GM21390 (cell line): ENCODE data around the gene SAMD14.
"Not testable (repeated sequence)": the region's sequence is repeated elsewhere in the genome, so short reads cannot be mapped to it uniquely, and the experiment has no call there.

Experiments used
- ATAC-seq: cut with Tn5 transposase; IDR thresholded peaks from one replicate; pipeline ENCODE4 v1.9.1; 2021; ENCODE audit not compliant: unreplicated experiment

SAMD14 gene

DNA sequence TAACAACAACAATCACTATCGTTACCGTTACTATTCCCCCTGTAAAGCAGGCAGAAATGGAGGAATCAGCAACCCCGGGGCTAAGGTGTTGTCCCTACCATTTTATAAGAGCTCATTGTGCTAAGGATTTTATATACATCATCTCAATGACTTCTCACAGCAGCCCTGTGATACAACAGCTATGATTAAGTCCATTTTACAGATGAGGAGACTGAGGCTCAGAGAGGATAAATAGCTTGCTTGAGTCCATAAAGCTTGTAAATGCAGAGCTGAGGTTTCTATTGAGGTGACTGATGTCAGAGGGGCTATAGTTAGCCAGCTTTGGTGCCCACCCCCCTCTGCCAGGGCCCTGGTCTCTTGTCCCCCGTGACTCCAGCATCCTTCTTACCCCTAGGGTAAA is 51.5 kb downstream of the SAMD14 start:
- ATAC-seq: no peak

DNA sequence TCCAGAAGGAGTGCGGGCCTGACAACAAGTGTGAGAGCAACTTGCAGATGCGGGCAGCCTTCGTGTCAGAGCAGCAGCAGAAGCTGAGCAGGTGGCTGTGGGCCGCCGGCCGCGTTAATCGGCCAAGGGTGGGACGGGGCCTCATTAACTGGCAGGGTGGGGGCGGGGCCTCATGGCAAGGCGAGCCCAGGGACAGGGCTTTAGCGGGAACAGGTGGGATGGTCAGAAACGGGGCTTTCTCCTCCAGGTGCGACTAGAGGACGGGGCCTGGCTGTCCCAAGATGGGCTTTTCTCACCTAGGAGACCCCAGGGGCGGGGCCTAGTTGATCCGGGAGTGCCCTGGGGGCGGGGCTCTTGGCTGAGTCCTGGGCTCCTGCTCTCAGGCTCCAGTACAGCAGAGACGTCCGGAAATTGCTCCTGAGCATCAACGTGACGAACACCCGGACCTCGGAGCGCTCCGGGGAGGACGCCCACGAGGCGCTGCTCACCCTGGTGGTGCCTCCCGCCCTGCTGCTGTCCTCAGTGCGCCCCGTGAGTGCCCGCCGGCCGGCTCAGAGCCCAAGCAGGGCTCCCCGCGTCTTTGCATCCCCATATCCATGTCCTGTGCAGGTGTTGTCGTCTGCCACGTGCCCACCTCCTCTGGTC is 53.2 kb downstream of the SAMD14 start:
- ATAC-seq: no peak

DNA sequence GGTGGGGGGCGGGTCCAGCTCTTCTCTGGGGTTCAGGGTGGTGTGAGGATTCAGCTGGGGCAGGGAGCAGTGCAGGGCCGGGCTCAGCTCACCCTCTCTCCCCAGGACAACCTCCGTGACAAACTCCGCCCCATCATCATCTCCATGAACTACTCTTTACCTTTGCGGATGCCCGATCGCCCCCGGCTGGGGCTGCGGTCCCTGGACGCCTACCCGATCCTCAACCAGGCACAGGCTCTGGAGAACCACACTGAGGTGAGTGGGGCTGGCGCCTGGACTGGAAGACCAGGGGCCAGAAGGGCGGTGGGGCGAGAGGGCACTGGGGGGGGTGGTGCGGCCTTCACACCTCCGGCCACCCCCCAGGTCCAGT is 53.8 kb downstream of the SAMD14 start:
- no peak for ATAC-seq

DNA sequence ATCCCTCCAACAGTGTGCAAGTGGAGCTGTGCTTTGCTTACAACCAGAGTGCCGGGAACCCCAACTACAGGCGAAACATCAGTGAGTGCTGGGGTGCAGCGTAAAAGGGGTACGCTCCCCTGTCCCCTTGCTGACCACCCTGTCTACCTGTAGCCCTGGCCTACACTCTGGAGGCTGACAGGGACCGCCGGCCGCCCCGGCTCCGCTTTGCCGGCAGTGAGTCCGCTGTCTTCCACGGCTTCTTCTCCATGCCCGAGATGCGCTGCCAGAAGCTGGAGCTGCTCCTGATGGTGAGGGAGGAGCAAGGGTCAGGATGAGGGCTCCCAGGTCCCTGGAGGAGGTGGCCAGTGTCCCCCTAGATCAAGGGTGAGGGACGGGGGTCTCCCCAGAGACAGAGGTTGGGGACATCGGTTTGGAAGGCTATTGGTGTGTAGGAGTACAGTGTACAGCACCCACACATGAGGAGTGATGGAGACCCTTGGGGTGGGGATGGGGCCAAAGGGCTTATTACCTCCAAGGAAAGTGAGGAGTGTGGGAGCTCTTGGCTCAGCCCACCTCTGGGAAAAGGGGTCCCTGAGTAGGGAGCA is 54.4 kb downstream of the SAMD14 start:
- ATAC-seq: no peak

DNA sequence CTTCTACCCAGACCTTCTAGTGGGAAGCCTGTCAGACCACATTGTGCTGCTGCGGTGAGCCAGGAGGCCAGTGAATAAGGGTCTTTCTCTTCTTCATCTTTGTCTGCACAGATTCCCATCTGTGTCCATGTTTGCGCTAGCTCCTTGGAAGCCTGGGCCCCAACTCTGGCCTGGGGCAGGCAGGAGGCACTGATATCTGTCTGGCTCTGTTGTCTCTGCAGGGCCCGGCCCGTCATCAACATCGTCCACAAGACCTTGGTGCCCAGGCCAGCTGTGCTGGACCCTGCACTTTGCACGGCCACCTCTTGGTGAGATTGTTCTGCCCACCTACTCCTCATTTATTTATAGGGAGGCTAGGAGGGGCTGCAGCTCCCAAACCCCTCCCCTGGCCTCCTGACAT is 55.7 kb downstream of the SAMD14 start:
- no peak for ATAC-seq

DNA sequence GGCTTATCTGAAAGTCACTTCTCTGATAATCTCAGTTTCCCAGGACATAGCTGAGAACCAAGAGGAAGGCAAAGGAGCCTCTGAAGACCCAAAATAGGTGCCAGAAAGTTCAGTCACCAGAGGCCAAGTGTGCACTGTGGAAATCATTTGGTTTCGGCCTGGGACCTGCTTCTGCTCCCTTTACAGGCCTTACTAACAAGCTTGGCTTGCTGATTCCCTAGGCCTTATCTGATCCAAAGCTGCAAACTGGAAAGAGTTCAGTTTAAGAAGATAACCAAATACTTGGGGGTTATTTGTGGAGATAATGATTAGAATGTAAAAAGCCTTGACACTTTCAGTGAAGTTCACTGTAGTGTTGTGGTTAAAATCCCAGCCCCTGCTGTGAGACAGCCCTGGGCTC is 57.0 kb downstream of the SAMD14 start:
- no peak for ATAC-seq

DNA sequence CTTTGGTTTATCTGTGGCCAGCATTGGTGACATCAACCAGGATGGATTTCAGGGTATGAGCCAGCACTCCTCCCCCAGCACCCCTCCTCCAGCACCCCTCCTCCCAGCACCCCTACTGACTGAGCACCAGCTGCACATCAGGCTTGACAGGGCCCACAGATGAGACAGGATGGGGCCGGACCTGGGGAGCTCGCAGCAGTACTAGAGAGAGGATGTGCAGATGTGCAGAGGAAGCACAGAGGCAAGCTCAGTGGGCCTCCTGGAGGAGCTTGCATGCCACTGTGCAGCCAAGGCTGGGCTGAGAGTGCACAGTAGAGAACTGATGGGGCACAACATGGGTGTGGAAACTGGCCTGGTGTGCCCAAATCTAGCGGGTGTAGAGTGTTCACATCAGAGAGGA is 57.8 kb downstream of the SAMD14 start:
- ATAC-seq: no peak

DNA sequence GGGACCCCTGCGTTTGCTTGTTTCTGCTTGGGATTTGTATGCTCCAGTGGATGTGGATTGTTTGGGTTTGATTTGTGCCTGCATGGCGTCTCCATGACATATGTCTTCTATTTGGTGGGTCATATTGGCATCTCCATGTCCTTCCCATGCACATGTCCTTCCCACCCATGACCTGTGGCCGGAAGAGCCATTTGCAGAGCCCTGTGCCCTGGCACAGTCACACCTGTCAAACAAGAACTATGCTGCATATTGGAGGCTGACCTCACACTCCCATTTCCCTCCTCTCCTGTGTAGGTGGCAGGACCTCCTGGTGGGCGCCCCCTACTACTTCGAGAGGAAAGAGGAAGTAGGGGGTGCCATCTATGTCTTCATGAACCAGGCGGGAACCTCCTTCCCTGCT is 58.3 kb downstream of the SAMD14 start:
- ATAC-seq: no peak

DNA sequence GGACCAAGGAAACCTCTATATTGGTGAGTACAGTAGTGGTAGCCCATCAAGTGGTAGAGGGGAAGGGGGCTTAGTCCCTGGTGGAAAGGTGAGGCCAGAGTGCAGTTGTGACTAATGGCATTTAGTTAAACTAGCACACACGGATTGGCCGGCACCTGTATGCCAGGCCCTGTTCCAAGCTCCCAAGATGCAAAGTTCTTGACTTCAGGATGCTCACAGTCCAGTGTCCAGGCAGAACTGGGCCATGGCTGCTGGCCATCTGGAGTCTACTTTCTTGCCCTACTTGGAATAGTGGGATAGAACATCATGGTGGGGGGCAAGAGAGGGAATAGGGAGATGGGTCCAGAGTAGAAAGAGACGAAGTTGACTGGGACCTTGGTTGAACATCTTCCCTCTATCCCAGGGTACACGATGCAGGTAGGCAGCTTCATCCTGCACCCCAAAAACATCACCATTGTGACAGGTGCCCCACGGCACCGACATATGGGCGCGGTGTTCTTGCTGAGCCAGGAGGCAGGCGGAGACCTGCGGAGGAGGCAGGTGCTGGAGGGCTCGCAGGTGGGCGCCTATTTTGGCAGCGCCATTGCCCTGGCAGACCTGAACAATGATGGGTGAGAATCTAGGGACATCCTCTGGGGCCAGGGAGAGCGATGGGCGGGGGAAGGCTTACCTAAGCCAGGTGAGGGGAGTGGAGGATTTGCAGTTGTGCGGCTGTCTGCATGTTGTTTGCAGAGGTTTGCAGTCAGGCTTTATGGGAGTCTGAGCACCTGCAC is 58.9 kb downstream of the SAMD14 start:
- no peak for ATAC-seq

DNA sequence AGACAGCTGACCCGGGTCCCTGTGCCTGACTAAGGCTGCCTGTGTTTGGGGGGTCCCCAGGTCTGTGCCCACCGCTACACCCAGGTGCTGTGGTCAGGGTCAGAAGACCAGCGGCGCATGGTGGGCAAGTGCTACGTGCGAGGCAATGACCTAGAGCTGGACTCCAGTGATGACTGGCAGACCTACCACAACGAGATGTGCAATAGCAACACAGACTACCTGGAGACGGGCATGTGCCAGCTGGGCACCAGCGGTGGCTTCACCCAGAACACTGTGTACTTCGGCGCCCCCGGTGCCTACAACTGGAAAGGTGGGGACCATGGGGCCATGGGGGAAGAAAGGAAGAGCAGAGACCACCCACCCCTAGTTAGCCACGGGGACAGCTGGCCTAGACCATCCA is 62.0 kb downstream of the SAMD14 start:
- no peak for ATAC-seq

DNA sequence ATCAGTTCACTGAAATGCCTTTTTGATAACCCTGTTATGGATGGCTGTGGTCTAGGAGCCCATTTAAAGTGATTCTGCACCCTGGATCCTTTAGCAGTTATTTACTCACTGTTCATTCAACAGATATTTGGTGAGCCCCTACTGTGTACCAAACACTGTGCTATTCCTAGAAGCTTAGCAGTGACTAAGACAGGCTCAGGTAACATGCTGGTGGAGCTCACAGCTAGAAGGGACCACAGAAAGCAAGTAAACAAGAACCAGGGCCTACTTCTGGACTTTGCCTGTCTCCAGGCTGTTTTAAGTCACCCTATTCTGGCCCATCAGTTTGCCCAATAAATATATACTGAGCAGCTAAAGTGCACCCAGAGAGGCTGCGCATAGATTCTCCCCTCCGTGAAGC is 63.0 kb downstream of the SAMD14 start:
- no peak for ATAC-seq

DNA sequence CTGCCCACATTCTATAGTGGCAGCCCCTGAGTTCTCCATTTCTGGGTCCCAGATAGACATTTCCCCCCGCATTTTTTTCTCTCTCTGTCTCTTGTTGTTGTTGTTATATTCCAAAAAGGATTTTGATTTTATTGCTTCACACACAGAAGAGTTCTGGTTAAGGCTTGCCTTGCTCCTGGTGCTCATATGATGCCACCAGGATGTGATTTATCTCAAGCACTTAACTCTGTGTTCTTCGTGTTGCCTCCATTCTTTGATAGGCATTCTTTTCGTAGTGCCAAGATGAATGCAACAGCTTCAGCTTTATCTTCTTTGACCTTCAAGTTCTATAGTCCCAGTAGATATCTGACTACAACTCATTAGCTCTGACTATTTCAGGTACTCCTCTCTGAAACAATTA is 64.9 kb downstream of the SAMD14 start:
- ATAC-seq: no peak

DNA sequence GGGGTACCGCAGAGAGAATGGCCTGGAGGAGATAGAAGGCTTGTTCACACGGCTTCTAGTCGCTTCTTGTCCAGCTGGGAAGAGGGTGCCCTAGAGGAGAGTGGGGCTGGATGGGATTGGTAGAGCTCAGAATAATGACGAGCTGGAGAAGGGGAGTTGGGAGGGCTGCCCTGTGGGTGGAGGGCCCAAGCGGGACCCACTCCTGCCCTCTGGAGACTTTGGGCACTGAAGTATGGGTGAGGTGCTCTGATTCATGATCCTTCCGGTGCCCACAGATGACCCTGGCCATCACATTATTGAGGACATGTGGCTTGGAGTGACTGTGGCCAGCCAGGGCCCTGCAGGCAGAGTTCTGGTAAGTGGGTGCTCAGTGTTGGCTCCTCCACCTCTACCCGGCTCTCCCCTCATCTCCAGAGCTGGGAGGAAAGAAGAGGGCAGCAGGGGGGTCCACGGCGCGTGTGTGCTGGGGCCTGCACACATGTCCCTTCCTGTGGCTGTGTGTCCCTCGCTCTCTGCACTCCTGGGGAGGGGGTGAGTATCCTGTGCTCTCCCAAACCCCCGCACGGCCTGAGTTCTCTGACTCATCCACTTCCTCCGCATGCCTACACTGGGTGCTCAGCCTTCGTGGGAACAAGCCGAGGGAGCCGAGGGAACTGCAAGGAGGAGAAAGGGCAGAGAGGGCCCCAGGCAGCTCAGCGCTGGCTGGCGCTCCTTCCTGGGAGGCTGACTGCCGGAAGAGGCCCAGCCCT is 65.5 kb downstream of the SAMD14 start:
- no peak for ATAC-seq

DNA sequence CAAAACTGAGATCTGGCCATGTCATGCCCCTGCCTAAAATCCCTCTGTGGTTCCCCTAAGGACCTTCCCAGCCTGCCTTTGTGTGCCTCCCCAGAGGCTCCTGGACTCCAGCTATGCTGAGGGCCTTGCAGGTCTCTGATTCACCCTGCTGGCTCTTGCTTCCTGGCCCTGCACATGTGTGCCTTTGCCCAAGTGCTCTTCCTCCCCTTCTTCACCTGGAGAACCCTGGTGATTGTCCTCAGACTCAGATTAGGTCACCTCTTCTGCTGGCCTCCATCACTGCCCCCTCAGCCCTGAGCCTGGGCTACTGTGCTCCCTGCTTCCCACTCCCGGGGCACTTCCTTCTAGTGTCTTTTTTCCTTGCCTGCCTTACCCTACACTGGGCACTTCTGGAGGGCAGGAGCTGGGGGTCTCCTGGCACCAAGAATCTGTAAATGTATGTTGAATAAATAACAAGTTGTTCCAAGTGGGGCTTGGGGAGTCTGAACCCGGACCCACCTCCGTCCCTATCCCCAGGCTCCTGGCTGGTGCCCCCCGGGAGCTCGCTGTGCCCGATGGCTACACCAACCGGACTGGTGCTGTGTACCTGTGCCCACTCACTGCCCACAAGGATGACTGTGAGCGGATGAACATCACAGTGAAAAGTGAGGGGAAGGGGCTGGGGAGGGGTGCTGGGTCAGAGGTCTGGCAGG is 66.3 kb downstream of the SAMD14 start:
- ATAC-seq: no peak

DNA sequence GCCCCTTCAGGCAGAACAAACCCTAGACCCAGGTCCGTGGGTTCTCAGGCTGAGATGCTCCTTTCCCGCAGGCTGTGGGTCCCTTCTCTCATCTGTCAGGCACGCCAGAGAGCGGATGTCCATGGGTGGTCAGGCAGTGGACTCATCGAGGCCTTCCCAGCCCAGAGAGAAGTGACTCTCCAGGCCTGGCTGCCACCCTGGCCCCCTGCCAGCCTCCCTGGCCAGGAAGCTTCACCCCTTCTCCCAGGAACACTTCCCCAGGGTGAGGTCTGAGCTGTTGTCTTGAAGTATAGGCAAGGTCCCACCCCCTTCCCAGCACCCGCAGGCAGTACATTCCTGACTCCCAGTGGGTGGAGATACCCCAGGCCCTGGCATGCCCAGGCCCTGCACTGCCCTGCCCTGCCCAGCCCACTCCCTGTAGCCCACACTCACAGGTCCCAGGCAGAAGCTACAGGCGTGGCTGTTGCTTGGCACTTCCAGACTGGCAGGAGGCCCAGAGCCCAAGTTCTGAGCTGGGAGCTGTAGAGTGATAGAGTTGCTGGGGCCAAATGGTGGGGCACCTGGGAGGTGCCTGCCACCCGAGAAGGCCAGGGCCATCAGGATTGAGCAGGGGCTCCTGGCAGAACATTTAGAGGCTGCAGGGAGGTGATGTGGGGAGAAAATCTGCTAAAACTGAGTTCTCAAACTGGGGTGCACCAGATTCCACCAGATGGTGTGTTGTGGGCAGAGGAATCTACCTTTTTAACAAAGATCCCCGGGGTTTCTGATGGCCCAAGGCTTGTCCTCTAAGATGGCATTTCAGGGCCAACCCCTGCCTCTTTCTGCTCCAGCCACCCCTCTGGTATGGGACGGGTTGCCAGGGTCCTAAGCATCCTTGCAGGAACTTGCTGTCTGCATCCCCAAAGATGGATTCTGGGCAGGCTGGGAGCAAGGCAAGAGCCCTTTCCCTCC is 67.4 kb downstream of the SAMD14 start:
- no peak for ATAC-seq

DNA sequence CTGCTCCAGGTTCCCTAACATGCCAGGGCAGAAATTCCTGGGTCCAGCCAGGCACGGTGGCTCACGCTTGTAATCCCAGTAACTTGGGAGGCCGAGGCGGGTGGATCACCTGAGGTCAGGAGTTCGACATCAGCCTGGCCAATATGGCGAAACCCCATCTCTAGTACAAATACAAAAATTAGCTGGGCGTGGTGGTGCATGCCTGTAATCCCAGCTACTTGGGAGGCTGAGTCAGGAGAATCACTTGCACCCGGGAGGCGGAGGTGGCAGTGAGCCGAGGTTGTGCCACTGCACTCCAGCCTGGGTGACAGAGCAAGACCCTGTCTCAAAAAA is 68.3 kb downstream of the SAMD14 start:
- ATAC-seq: not testable (repeated sequence)

DNA sequence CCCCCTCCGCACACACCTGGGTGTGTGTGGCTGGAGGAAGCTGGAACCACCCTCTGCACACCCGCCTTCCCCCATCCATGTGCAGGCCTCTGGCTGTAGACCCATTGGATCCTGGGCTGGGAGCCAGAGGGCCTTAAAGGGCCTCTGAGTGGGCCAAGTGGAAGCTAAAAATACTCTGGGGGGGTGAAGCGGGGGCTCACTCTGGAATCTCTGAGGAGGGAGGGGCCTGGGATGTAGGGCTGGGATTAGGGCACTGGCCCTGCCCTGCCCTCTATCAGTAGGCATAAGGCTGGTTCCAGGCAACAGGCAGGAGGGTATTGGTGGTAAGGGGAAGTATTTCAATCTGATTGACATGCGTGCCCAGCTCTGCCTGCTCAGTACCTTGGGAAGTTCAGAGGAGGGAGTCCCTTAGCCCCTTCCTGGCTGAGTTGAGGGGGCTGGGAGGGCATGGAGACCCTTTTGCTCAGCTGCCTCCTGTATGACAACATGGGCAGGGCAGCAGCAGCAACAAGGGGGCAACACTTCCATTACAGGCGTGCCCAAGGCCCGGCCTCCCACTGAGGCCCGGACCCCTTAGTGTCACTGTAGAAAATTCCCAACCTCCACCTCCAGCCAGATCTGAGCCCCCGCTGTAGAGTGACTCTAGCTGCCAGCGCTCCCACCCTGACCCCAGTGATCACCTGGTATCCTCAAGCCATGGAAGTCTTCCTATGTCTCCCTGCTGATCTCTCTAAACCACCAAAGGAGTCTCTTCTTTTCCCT is 68.8 kb downstream of the SAMD14 start:
- no peak for ATAC-seq
